HS-5 (cell line): Measurements from ENCODE around the gene SP1.
"Not testable (repeated sequence)": the region's sequence is repeated elsewhere in the genome, so short reads cannot be mapped to it uniquely, and the experiment has no call there.

Experiments used
- DNase-seq: peaks from one replicate; pipeline ENCODE4 v3.0.0-alpha.2; 2012; ENCODE audit warnings: low read depth

SP1 gene

GRCh38 chr12:53361638-53362037 is 18.3 kb upstream of the SP1 start:
- not testable (repeated sequence) for DNase-seq

GRCh38 chr12:53365245-53365904 is 14.6 kb upstream of the SP1 start:
- DNase-seq: no peak

DNA sequence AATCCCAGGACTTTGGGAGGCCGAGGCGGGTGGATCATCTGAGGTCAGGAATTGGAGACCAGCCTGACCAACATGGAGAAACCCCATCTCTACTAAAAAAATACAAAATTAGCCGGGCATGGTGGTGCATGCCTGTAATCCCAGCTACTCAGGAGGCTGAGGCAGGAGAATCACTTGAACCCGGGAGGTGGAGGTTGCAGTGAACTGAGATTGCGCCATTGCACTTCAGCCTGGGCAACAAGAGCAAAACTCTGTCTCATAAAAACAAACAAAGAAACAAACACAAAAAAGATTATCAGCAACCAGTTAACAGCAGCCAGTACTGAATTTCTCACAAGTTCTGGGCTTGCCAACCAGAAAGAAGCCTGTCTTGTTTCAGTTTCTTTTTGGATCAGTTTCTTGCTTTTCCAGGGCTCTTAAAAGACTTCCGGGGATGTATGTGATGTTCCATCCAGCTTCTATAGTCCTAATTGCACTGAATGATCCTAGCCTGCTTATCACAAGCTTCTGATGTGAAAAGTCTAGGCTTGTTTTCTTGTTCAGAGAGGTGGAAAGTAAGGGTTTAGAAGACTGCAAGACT is 6.3 kb upstream of the SP1 start:
- not testable (repeated sequence) for DNase-seq

DNA sequence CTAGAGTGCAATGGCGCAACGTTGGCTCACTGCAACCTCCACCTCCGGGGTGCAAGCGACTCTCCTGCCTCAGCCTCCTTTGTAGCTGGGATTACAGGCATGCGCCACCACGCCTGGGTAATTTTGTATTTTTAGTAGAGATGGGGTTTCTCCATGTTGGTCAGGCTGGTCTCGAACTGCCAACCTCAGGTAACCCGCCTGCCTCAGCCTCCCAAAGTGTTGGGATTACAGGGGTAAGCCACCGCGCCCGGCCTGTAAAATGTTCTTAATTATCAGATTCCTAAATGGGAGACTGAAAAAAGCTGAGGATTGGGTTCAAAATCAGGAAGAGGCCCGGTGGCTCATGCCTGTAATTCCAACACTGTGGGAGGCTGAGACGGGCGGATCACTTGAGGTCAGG is 5.7 kb upstream of the SP1 start:
- not testable (repeated sequence) for DNase-seq

- no peak for DNase-seq
Measured at GRCh38 chr12:53376747-53377146, 3.2 kb upstream of the SP1 start.

DNA sequence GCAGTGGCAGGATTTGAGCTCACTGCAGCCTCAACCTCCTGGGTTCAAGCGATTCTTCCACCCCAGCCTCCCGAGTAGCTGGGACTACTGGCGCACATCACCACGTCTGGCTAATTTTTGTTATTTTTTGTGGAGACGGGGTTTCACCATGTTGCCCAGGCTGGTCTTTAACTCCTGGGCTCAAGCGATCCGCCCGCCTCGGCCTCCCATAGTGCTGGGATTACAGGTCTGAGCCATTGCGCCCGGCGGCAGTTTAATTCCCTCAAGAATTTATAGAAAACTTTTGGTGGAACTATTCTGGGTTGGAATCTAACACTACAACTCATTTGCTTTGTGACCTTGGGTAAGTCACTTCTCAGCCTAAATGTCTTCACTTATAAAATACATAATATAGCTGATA is 1.8 kb upstream of the SP1 start:
- DNase-seq: no peak

DNA sequence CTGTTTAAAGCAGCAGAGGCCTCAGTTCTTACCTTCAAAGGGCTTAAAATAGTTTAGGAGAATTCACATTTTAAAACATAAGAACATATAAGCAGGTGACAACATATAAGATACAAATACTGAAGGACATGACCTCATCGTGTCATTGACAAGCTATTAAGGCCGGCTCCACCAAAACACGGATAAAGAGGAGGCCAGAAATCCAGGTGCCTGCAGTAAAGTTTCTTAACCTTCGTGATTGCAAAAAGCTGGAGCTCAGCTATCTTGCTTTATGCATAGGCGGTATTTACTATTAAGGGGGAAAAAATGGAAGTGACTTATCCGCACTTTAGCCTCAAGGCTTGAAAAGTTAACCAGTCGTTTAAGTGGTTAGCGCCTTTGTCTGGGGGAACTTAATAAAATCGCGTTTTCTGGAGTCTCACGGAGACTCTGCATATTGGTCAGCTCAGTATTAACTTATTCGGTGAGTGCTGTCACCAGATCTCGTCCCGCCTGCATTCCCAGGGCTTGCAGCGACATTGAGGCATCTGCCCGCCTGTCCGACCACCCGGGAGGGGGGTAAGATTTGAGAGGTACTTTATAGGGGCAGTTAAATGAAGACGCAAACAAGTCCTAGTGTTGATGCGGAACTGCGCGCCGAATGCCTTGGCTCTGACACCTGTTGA is 1.1 kb upstream of the SP1 start:
- no peak for DNase-seq

DNA sequence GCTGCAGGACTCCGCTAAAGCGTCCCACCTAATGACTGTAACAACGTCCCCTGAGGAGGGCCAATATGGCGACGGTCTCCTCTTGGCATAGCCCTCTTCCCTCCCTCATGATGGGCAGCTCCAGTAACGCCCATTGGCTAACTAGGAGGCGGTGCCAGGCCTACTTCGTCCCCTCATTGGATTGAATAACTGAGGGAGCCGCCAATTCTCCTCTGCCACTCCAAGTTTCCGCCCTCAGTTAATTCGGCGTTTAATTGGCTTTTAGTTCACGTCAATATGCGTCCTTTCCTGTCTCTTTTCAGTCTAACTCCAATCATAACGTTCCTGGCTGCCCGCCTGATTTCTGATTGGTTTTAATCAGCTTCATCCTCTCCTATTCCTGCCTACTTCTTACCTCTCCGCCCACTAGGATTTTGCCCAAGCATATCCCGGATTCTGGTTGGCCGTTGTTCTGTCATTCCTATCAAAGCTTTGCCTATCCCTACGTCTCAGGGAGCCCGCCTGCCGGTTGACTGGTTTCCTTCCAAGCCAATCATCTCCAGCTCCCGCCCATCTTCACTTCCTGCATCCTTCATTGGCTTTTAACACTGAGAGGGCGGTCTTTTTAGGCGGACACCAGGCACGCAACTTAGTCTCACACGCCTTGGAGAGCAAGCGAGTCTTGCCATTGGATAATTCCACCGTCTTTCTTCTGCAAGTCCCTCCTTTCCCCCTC is 430 bp upstream of the SP1 start:
- DNase-seq: peak; percentile 100

GRCh38 chr12:53380794-53381730 is 1.1 kb downstream of the SP1 start:
- DNase-seq: no peak

DNA sequence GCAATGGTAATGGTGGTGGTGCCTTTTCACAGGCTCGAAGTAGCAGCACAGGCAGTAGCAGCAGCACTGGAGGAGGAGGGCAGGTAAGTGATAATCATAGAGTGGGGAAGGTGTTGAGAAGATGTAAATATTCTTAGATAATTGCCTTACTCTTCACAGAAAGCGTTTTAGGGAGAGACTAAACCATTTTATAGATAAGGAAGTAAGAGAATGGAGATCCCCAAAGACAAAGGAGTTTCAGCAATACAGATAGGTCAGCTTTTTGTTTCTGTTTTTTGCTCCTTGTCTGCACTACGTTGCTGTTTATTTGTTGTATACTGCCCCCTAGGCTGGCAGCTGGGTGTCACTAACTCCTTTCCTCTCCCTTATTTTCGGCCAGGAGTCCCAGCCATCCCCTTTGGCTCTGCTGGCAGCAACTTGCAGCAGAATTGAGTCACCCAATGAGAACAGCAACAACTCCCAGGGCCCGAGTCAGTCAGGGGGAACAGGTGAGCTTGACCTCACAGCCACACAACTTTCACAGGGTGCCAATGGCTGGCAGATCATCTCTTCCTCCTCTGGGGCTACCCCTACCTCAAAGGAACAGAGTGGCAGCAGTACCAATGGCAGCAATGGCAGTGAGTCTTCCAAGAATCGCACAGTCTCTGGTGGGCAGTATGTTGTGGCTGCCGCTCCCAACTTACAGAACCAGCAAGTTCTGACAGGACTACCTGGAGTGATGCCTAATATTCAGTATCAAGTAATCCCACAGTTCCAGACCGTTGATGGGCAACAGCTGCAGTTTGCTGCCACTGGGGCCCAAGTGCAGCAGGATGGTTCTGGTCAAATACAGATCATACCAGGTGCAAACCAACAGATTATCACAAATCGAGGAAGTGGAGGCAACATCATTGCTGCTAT is 2.0 kb downstream of the SP1 start:
- no peak for DNase-seq

DNA sequence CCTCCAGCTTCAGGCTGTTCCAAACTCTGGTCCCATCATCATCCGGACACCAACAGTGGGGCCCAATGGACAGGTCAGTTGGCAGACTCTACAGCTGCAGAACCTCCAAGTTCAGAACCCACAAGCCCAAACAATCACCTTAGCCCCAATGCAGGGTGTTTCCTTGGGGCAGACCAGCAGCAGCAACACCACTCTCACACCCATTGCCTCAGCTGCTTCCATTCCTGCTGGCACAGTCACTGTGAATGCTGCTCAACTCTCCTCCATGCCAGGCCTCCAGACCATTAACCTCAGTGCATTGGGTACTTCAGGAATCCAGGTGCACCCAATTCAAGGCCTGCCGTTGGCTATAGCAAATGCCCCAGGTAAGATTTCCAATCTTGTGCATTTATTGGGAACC is 3.3 kb downstream of the SP1 start:
- DNase-seq: no peak

GRCh38 chr12:53386381-53386780 is 6.4 kb downstream of the SP1 start:
- DNase-seq: not testable (repeated sequence)

DNA sequence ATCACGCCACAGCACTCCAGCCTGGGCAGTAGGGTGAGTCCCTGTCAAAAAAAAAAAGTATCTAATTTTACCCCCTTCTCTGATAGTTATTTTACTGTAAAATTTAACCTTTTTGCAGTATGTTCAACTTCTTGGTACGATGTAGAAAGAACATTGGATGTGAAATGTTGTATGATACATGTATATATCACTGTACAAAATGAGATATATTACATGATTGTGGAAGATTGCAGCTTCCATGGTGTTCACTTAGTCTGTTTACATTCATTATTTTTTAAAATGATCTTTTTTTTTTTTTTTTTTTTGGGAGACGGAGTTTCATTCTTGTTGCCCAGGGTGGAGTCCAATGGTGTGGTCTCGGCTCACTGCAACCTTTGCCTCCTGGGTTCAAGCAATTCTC is 9.0 kb downstream of the SP1 start:
- DNase-seq: no peak

DNA sequence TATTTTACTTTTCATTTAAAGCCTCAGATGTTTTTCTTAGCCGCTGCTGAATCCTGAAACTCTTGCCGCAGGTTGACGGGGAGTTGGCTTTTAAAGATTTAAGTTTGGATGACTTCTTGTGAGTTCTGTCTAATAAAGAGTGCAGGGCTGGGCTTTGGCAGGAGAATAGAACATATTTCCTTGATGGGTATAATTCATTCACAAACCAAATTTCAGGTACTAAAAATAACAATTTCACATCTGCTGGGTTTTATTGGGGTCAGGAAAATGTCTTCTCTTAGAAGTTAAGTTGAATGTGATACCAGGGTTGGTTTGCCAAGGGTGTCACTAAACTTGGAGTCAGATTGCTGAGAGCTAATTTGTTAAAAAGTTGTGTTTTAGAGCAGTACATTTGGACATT is 9.7 kb downstream of the SP1 start:
- DNase-seq: no peak

DNA sequence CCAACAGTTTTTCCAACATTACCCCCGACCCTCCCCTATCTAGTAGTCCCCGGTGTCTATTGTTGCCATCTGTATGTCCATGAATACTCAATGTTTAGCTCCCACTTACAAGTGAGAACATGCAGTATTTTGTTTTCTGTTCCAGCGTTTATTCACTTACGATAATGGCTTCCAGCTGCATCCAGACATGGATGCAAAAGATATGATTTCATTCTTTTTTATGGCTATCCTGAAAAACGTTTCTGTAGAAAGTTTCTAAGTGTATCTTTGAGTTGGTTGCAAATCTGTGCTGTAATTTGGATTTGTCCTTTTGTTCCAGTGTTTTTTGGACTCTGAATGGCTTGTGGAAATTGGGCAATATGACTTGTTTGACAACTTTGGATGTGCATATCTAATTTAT is 11.7 kb downstream of the SP1 start:
- DNase-seq: no peak

- no peak for DNase-seq
Measured at GRCh38 chr12:53399896-53400295, 19.9 kb downstream of the SP1 start.

DNA sequence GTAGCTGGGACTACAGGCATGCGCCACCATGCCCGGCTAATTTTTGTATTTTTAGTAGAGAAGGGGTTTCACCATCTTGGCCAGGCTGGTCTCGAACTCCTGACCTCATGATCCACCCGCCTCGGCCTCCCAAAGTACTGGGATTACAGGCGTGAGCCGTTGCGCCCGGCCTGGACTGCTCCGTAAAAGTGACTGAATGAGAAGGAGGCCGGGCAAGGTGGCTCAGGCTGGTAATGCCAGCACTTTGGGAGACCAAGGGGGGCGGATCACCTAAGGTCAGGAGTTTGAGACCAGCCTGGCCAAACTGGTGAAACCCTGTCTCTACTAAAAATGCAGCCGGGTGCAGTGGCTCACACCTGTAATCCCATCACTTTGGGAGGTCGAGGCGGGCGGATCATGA is 22.4 kb downstream of the SP1 start:
- not testable (repeated sequence) for DNase-seq

GRCh38 chr12:53402871-53403270 is 22.9 kb downstream of the SP1 start:
- DNase-seq: no peak

GRCh38 chr12:53410951-53411350 is 31.0 kb downstream of the SP1 start:
- DNase-seq: no peak

DNA sequence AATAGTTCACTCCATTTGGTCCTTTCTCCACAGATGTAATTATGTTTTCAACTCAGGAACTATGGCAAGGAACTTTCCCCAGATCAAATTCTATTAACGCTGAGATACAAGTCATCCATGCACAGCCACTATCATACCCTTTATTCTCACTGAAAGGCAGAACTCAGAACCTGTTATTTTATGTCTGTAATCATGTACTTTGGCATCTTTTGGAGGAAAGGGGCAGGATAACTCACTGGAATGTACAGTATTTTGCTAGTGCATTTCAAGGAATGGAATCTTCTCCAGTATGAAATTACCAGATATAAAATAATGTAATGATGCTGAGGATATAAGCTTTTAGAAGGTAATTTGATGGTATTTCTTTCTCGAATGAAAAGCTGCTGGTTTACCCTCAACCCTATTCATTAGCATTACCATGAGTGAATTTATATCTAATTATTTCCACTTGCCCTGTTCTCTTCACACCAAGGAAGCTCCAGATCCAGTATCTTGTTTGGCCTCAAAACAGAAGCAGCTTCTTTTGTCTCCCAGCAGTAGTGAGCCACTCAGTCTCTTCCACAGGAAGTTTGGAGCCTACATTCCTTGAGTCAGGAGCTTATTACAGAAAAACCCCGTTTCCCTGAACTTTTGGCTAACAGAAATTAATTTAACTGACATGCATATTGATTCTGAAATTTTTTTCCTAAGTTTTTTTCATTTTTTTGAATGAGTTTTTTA is 33.7 kb downstream of the SP1 start:
- DNase-seq: no peak
